Skeletal muscle tissue (tissue), 5 donors: ENCODE measurements around the gene ARHGAP10. TPM values are rescaled to one million over a fixed set of nuclear protein-coding genes. Genes with fewer than 3 reads are reported as not detected.

Experiments used
- H3K27ac ChIP-seq: one replicate; pipeline ENCODE4 v1.7.0; 2013; ENCODE audit warnings: mild to moderate bottlenecking, low read depth, low read length, inconsistent platforms
- H3K27me3 ChIP-seq, 3 donors: one replicate each; pipeline ENCODE4 v1.7.0; 2013; ENCODE audit warnings: low read length in 3 of 3; ENCODE audit not compliant: control insufficient read depth in 3 of 3, insufficient read depth in 3 of 3
- H3K36me3 ChIP-seq, 3 donors: one replicate each; pipeline ENCODE4 v1.7.0; 2013; ENCODE audit warnings: low read length in 3 of 3; ENCODE audit not compliant: control insufficient read depth in 3 of 3, insufficient read depth in 3 of 3
- H3K4me1 ChIP-seq, 3 donors: one replicate each; pipeline ENCODE4 v1.7.0; 2013; ENCODE audit warnings: low read length in 3 of 3, mild to moderate bottlenecking in 3 of 3; ENCODE audit not compliant: control insufficient read depth in 3 of 3, insufficient read depth in 3 of 3
- H3K4me3 ChIP-seq, 3 donors: one replicate each; pipeline ENCODE4 v1.7.0; 2013; ENCODE audit warnings: low read length in 3 of 3
- H3K9ac ChIP-seq, 3 donors: one replicate each; pipeline ENCODE4 v1.7.0; 2013; ENCODE audit warnings: low read length in 3 of 3, mild to moderate bottlenecking in 3 of 3, moderate library complexity in 2 of 3, low read depth in 1 of 3
- H3K9me3 ChIP-seq, 3 donors: one replicate each; pipeline ENCODE4 v1.7.0; 2013; ENCODE audit warnings: low read length in 3 of 3; ENCODE audit not compliant: control insufficient read depth in 3 of 3
- small RNA-seq: library from RNA; depleted of rRNA; stranded (forward); fragments of <200 nt; gene quantifications from one replicate; pipeline ENCODE3, GENCODE V24; 2014
- total RNA-seq: library from RNA; depleted of rRNA; stranded (reverse); fragments of >200 nt; gene quantifications from one replicate; pipeline ENCODE4 v1.2.3, GENCODE V29; 2014
- donor health status: Osteomylitis.

ARHGAP10 gene
- total RNA-seq, 1 donor from 2014 or later: 88.7 TPM

DNA sequence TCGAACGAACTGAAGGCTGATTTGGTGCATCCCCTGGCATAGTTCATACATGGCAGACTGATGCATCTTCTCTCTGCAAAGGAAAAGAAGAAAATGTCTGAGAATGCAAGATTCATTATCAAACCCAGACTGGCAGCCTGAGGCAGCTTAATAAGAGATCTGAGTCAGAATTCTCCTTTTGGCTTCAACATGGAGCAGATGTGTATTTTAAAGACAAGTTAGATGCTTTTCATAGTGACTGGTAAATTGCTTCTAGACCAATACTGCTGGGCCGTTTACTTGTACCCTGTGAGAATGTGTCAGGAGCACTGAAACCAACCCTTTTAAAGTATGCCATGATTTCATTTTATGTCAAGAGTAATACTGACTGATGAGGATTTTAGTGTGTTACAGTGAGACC, 388.3 kb downstream of the ARHGAP10 start:
- Histone ChIP-seq H3K27ac (no peak overlapping the region), H3K9me3 (peaks cover 0 to 10% (median 0%) of the 10 kb centered on the region in 3 donors), H3K27me3 (no peaks in the 10 kb centered on the region), H3K9ac (no peak overlapping the region), H3K36me3 (peaks cover 0 to 4% (median 2%) of the 10 kb centered on the region in 3 donors), H3K4me3 (no peak overlapping the region), H3K4me1 (peaks cover 0 to 9% (median 3%) of the 10 kb centered on the region in 3 donors)

Small RNA genes lying within 50 kb of the gene (small RNA-seq; reads per million reads assigned to genes)
- gene MIR4799 (not detected), gene RN7SL254P (not detected), gene RNA5SP165 (not detected)

Other genes with a start within 250 kb of the ARHGAP10 start
- 14.6 TPM for gene TMEM184C, start 114.7 kb upstream of the ARHGAP10 start, total RNA-seq
- 12.0 TPM for gene PRMT9, start 47.9 kb upstream of the ARHGAP10 start, total RNA-seq